Caco-2 (cell line): ENCODE measurements around the gene DIAPH2. TPM values are rescaled to one million over a fixed set of nuclear protein-coding genes. Genes with fewer than 3 reads are reported as not detected.

Experiments used
- BruUV-seq: library from RNA; stranded (reverse); fragments of 400-500 nt; replicated peaks from 2 replicates; lab custom pipeline; 2021; lab: Mats Ljungman, UMichigan
- CTCF ChIA-PET: fragments of 300-600 bp; sonication (Branson Sonifier 250); formaldehyde crosslinking; loops from one replicate; lab custom pipeline; 2022; ENCODE audit warnings: antibody characterized with exemption; lab: Charles Lee
- POLR2A ChIA-PET: fragments of 300-600 bp; sonication (Branson Sonifier 250); formaldehyde crosslinking; loops from one replicate; lab custom pipeline; 2022; ENCODE audit warnings: antibody characterized with exemption; lab: Charles Lee
- DNase-seq, 2 experiments: peaks; one replicate each; pipeline versions ENCODE4 v3.0.0 to v3.0.0-alpha.2; 2020 to 2022
- H3K27me3 ChIP-seq: replicated peaks from 2 replicates; pipeline ENCODE4 v1.6.0; 2011; ENCODE audit warnings: low read length; ENCODE audit not compliant: control insufficient read depth, insufficient read depth
- H3K36me3 ChIP-seq: 2 replicates; pipeline ENCODE4 v1.5.1; 2011; ENCODE audit warnings: low read length; ENCODE audit not compliant: control insufficient read depth, insufficient read depth
- H3K4me1 ChIP-seq: fragments of 250-450 bp; sonication (Bioruptor Pico); 2 replicates; pipeline ENCODE4 v1.5.1; 2020; ENCODE audit warnings: mild to moderate bottlenecking
- H3K4me3 ChIP-seq: 2 replicates; pipeline ENCODE4 v1.5.1; 2011; ENCODE audit warnings: low read depth, mild to moderate bottlenecking, control low read depth, low read length
- H3K9me3 ChIP-seq: fragments of 250-450 bp; sonication (Bioruptor Pico); 2 replicates; pipeline ENCODE4 v1.5.1; 2020; ENCODE audit warnings: mild to moderate bottlenecking, moderate library complexity
- H3K27ac Mint-ChIP-seq: one replicate; pipeline ENCODE4 v1.8.0; 2022; ENCODE audit warnings: mixed read lengths; ENCODE audit not compliant: unreplicated experiment
- H3K27me3 Mint-ChIP-seq: one replicate; pipeline ENCODE4 v1.8.0; 2022; ENCODE audit warnings: mixed read lengths; ENCODE audit not compliant: insufficient read depth, unreplicated experiment
- H3K36me3 Mint-ChIP-seq: one replicate; pipeline ENCODE4 v1.8.0; 2022; ENCODE audit warnings: mild to moderate bottlenecking, mixed read lengths; ENCODE audit not compliant: insufficient read depth, unreplicated experiment
- H3K4me1 Mint-ChIP-seq: one replicate; pipeline ENCODE4 v1.8.0; 2022; ENCODE audit warnings: low read depth, mixed read lengths; ENCODE audit not compliant: unreplicated experiment
- H3K4me3 Mint-ChIP-seq: one replicate; pipeline ENCODE4 v1.8.0; 2022; ENCODE audit warnings: mild to moderate bottlenecking, moderate library complexity, mixed read lengths; ENCODE audit not compliant: unreplicated experiment
- H3K9me3 Mint-ChIP-seq: one replicate; pipeline ENCODE4 v1.8.0; 2022; ENCODE audit warnings: mixed read lengths; ENCODE audit not compliant: unreplicated experiment
- CTCF ChIP-seq, 2 experiments: fragments of 200-600 bp in 1 of 2; IDR thresholded peaks; 1 replicate in 1 of 2; 2 replicates in 1 of 2; pipeline versions ENCODE4 v1.5.1 to v1.8.0; 2011 to 2022; ENCODE audit warnings: antibody characterized with exemption in 1 of 2, control low read depth in 1 of 2, inconsistent platforms in 1 of 2, low read depth in 1 of 2, low read length in 1 of 2, mild to moderate bottlenecking in 1 of 2, moderate library complexity in 1 of 2; ENCODE audit not compliant: insufficient read depth in 1 of 2, severe bottlenecking in 1 of 2, unreplicated experiment in 1 of 2
- intact Hi-C: fragments of 100-400 bp; cut with micrococcal nuclease; formaldehyde crosslinking; loops from one replicate; pipeline ENCODE4 v1.10.0; 2022; ENCODE audit not compliant: unreplicated experiment
- total RNA-seq: library from RNA; stranded (reverse); gene quantifications from 2 replicates; pipeline ENCODE4 v1.2.3, GENCODE V29; 2022

Gene DIAPH2
- total RNA-seq, 1 experiment from 2014 or later = 16.1 TPM

GRCh38 chrX:97594646-97595224 is 910.1 kb downstream of the DIAPH2 start:
- ChIA-PET CTCF (no interaction called here), POLR2A (no interaction called here)
- H3K9me3 ChIP-seq = no peaks in the 10 kb centered on the region
- no peaks in the 10 kb centered on the region for H3K36me3 Mint-ChIP-seq
- no peak overlapping the region for H3K27ac Mint-ChIP-seq
- H3K9me3 Mint-ChIP-seq = no peaks in the 10 kb centered on the region
- no peaks in the 10 kb centered on the region for H3K4me1 ChIP-seq
- no peaks in the 10 kb centered on the region for H3K27me3 ChIP-seq
- H3K27me3 Mint-ChIP-seq = no peaks in the 10 kb centered on the region
- no peak for TF ChIP-seq CTCF (IDR thresholded peaks at IDR 0.05; ENCODE audit: insufficient read depth in 1 of 2, low read depth in 1 of 2, low read length in 1 of 2, severe bottlenecking in 1 of 2, unreplicated experiment in 1 of 2)
- H3K36me3 ChIP-seq = no peaks in the 10 kb centered on the region
- BruUV-seq = no TSS peak
- no peak overlapping the region for H3K4me3 Mint-ChIP-seq
- H3K4me1 Mint-ChIP-seq = no peaks in the 10 kb centered on the region
- no peak overlapping the region for H3K4me3 ChIP-seq
- intact Hi-C loops = no loop called here
- no peak for DNase-seq

- intact Hi-C loops = no loop called here
- Histone ChIP-seq H3K4me1 (no peaks in the 10 kb centered on the region), H3K36me3 (no peaks in the 10 kb centered on the region), H3K27me3 (no peaks in the 10 kb centered on the region), H3K4me3 (no peak overlapping the region), H3K9me3 (no peaks in the 10 kb centered on the region)
- H3K27me3 Mint-ChIP-seq = no peaks in the 10 kb centered on the region
- H3K36me3 Mint-ChIP-seq = no peaks in the 10 kb centered on the region
- no peak overlapping the region for H3K27ac Mint-ChIP-seq
- H3K4me1 Mint-ChIP-seq = no peaks in the 10 kb centered on the region
- H3K4me3 Mint-ChIP-seq = no peak overlapping the region
- CTCF ChIA-PET = no interaction called here
- DNase-seq = no peak
- TF ChIP-seq CTCF (IDR thresholded peaks at IDR 0.05; ENCODE audit: insufficient read depth in 1 of 2, low read depth in 1 of 2, low read length in 1 of 2, severe bottlenecking in 1 of 2, unreplicated experiment in 1 of 2) = no peak
- no TSS peak for BruUV-seq
- H3K9me3 Mint-ChIP-seq = no peaks in the 10 kb centered on the region
- POLR2A ChIA-PET = no interaction called here
Measured at GRCh38 chrX:97597954-97598353, 913.3 kb downstream of the DIAPH2 start.

- BruUV-seq = no TSS peak
- no peaks in the 10 kb centered on the region for H3K27me3 Mint-ChIP-seq
- intact Hi-C loops = no loop called here
- CTCF ChIA-PET = no interaction called here
- no peak overlapping the region for H3K4me3 ChIP-seq
- no peaks in the 10 kb centered on the region for H3K36me3 ChIP-seq
- H3K9me3 Mint-ChIP-seq = no peaks in the 10 kb centered on the region
- no peaks in the 10 kb centered on the region for H3K9me3 ChIP-seq
- no peaks in the 10 kb centered on the region for H3K27me3 ChIP-seq
- H3K4me3 Mint-ChIP-seq = no peak overlapping the region
- H3K36me3 Mint-ChIP-seq = no peaks in the 10 kb centered on the region
- POLR2A ChIA-PET = no interaction called here
- H3K4me1 ChIP-seq = no peaks in the 10 kb centered on the region
- DNase-seq = no peak
- no peaks in the 10 kb centered on the region for H3K4me1 Mint-ChIP-seq
- no peak overlapping the region for H3K27ac Mint-ChIP-seq
- no peak for TF ChIP-seq CTCF (IDR thresholded peaks at IDR 0.05; ENCODE audit: insufficient read depth in 1 of 2, low read depth in 1 of 2, low read length in 1 of 2, severe bottlenecking in 1 of 2, unreplicated experiment in 1 of 2)
Measured at GRCh38 chrX:97602465-97603258, 918.0 kb downstream of the DIAPH2 start.
